HG03097 (cell line): ENCODE measurements around the gene NDUFA11.
A peak's percentile ranks its signal among the peaks of the same experiment; 100 is the strongest.

Experiments
- ATAC-seq: cut with Tn5 transposase; IDR thresholded peaks from one replicate; pipeline ENCODE4 v1.9.1; 2021; ENCODE audit not compliant: unreplicated experiment, low FRiP score

NDUFA11 gene

DNA sequence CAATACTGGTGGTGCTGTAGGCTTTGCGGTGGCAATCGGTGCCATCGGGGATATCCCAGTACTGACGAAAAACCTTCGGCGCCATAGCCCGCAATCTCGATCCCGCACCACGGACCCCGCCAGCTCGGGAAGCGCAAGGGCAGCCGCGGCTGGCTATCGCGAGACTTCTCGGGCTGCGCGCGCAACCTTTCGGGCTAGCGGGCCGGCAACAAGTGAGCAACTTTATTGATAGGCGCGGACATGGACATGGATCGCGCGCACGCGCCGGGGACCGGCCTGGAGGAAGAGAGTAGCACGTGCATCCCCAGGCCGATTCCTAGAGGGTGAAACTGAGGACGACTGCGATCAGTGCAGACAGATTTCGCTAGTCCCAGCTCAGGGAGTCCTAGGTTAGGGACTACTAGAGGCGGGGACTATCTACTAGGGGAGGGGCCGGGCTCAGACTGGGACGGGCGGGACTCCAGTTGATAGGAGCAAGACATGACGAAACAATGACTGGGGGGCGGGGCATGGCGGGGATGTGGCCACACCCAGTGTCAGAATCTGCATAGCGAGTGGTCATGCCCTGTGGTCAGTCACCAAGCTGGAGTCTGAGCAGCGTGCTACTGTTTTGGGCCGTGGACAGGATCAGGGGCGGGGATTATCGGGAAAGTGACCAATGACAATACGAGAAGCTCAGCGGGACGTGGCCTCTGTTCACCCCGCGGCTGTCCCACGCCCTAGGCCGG is at the start of gene NDUFA11:
Gene NDUFA11, minus strand, starts transcription at position 167 of the 728 bp plus-strand sequence. Its CDS starts 82 bp downstream, at position 85.
- ATAC-seq: peak; percentile 37

DNA sequence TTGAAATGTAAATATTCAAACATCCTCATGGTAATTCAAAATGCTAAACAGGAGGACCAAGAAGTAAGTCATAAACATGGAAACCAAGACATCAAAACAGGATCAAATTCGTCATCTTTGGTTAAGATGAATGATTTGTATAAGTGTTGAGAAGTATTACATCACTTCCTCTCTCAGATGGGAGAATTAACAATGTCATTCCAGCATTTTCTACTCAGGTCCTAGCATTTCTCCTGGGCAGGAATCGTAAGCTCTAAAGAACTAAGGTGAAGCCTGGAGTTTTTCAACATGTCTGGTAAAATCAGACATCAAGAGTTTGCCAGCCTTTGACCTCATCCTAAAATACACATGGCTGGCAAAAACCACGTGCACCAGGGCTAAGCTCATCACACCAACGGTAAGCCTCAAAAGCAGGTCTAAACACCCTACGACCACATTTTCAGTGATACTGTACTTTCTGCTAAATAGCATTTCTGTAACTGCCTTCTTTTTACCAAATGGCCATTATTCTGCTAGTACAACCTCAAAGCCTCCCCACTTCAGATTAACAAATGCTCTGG is 49.5 kb upstream of the NDUFA11 start:
- ATAC-seq: no peak

DNA sequence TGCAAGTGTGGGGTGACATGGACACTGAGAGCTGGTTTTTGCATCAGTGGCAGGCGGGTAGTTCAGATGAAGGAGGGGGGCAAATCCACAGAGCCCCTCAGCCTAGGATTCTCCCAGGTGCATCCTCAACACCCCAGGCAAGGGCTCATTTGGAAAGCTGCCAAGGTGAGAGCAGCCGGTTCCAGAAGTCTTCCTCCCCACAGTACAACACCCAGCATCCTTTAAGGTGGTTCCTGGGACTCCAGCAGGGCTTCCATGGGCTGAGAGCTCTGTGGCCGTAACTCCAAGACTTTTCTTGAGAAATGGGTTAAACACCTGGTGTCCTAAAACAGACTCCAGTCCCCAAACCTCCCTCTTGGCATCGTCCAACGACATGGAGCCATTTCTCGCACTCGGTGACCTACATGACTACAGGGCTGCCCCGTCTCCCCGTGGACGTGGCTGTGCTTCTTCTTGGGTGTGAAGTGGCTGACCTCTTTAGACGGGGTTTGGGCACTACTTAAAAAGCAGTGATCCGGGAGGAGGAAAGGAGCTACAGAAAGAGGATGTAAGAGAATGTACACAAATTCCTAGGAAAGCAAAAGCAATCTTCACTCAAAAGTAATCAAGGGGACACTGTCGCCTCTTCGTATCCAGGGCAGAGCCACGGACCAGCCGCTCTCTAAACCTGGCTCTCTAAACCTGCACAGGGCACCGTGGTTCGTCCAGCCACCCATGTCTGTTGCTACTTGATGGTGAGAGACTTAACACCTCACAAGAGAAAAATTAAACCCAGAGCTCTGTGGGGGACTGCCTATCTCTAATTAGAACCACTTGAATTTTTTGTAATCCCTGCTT is 48.8 kb upstream of the NDUFA11 start:
- ATAC-seq: no peak

DNA sequence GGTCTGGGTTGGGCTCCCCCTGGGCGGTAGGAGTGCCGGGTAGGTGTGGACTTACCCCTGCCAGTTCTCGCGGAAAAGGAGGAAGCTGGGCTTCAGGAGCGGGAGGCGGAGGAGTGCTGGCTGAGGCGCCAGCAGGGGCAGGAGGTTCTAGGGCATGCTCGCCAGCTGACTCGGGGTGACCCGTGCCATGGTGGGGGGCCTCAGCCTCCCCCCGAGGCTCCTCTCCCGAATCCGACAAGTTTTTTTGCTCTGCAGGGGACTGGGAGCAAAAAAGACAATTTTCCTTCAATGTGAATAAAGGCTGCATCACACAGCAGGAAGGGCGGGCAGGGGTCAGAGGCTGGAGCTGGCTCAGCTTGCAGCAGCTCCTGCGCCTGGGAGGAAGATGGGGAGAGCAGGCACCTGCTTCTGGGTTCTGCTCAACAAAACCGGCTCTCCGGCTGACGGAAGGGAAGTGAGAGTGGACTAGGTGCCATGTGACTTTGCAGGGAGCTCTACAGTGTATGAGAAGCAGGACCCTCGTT is 47.8 kb upstream of the NDUFA11 start:
- no peak for ATAC-seq

DNA sequence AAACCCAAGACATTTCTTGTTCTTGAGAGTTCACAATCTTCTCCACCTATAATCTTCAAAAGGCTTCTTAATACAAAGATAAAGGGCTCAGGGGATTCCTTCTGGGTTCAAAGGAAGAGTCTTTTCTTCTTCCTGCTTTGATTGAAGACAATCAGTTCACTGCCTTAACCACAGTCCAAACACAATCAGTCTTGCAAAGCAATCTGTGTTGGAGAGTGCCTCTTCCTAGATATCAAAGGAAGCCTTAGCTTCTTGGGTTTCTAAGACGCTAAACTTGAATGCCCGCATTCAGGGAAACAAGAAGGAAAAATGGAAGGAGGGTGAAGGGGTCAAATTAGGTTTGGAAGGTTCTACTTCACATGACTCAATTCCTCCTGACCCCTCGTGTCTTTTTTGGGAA is 47.2 kb upstream of the NDUFA11 start:
- no peak for ATAC-seq

DNA sequence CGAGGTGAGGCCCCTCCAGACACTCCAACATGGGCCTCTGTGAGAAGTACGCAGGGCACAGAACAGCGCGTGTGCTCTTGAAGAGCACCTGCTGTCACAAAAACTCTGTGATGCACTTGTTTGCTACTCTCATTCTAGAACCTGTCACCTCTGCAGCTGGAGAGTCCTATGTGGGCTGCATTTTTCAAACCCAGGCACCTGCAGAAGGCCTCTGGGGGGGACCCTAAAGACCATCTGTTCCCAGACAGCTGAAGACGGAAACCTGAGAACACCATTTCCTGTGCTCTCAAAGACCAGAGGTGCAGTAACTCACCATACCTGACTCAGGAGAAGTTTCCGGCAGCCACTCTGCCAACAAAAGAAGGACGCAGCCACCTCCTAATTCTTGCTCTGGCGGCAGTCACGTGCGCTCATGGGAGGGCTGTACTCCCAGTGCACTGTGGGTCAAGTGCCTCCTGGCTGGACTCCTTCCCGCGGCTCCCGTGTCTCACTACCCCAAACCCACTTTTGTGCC is 46.3 kb upstream of the NDUFA11 start:
- ATAC-seq: no peak

DNA sequence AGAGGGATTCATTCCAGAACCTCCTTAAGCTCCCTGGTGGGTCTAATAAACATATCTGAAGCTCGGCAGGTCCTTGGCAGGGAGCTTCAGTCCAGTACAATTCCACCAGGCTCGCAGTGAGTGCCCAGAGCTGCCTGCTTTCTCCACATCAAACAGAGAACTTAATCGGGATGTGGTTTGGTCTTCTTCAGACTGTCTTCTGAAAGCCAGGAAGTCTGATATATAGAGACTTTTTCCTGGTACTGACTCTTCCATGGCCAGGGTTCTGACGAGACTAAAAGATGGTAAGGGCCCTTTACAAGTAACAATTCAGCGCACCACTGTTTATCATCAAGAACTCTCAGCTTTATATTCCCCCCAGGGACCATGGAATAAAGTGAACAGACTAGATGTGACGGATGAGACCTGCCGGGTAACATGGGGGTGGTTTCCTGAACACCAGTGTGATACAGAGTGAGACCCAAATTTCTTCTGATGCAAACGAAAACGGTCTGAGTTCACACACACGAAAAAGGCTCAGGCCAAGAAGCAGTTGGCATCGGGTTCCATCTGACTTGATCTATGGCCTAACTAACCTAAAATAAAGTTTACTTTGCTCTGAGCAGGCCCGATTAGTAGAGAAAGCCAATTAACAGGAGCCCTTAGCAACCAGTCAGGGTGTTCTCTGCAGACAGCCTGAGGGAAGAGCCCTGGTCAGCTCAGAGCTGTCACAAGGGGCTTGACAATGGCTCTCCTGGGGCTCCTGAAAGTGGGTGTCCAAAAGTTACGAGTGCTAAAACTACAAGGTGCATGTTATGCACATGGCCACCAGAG is 45.4 kb upstream of the NDUFA11 start:
- no peak for ATAC-seq

DNA sequence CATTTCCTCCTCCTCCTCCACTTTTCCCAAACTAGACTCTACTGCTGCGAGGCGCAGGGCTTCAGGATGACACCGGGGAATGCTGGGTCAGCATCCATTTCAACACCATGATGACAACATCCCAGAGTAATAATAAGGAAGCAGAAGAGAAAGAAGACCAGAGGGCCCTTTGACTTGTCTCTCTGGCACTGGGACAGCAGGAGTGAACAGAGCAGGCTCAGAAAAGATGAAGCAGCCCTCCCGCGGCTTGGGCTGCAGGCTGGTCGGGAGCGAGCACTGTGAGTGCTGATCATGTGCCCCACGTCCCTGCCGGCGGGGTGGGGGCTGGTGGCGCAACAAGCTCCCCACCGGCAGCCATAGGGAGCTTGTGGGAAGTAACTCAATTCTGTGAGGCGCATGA is 43.8 kb upstream of the NDUFA11 start:
- no peak for ATAC-seq

DNA sequence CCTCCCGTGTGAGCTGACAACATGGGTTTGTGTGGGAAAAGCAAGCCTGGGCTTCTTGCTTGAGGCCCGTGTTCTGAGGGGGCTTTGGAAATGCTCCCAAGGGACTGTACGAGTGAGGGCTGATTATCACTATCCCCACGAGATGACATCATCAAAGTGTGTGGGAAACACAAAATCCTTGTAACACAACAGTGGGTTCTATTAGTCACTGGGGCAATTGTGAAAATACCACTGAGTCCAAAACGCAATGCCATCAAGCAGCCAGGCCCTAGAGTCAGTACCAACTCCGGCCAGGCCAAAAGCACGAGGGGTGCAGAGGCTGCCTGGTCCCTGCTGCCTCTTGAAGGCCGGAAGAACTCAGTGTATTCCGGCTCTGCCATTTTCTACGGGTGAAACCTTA is 40.0 kb upstream of the NDUFA11 start:
- no peak for ATAC-seq

DNA sequence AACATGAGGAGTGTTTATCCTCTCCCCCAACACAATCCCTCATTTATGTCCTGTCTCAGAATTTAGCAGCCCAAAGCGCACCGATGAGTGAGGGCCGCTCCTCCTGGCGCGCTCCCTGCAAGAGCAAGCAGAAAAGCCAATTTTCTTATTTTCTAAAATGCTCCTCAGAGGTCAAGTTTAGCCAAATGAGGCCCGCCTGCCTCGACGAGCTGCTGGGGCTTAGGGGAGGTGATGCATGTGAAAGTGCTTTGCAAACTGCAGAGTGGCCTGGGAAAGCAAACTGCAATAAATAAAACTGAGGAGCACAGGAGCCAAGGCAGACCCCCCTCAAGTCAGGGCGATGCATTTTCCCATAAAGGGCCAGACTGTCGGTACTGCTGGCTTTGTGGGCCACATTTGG is 39.5 kb upstream of the NDUFA11 start:
- ATAC-seq: no peak

DNA sequence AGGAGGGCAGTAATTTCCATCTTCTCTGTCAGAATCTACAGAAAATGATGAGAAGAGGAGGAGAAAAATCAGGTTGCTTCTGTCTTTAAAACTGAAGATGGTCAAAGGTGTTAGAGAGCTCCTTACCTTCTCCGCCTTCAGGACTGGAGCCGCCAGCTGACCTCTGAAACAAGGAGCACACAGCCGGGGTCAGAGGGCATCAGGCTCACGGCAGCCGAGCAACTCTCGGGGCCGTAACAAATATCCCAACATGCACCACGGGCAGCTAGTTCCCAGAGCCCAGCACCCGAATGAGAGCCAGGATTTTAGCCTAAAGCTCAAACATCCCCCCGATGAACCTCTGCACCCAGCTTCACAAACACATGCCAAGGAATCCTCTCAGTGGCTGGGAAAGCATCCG is 38.1 kb upstream of the NDUFA11 start:
- ATAC-seq: no peak

DNA sequence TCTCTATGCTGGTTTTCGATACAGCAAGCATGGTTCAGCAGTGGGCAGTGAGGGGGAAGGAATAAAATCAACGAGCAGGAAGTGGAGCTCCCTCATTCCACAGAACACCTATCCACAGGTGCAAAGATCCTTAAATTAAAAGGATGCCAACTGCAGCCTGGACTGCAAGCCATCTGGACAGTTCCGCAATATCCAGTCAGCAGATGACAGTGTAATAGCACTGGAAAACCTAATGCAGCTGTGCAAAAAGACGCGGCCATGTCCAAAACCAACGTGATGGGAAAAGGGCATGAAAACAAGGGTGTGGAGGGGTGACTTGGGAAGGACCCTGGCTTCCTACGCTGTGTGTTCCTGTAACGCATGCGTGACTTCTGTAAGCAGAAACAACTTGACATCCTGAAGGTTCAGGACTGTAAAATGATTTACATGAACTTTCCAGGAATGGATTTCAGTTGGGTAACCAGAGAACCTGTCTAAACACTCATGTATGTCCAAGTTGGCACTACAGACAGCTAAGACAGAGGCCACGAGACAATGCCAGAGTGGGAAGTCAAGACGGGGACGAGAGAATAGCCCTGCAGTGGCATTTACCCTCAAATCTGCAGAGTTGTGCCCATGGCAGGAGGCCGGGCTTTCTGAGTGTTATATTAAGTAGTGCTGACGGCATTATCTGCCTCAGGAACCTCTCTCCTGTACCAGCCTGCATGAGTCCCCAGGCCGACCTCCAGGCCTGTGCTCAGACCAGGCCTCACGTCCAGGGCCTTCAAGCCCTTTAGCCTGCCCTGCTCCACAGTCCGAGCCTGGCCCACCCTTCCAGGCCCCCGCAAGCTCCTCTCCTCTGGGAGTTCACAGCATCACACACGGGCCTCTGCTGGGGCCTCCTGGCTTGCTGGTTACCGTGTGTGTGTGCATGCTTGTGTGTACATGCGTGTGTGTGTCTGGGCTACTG is 36.9 kb upstream of the NDUFA11 start:
- no peak for ATAC-seq

DNA sequence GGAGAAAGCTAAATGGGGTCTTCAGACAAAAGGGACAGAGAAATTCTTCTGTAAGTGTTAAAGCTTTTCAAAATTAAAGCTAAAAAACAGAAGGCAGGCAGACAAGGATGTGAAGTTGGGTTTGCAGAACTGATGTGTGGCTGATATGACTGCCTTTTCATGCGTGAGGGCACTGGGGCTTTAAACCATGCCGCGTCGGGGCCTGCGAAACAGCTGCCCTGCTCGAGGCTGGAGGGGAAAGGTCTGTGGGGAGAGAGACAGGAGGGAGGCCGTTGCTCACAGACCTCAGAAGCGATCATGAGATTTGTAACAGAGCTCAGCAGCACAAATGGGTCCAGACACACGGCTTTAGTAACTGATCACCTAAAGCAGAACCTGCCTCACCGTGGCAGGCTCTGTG is 34.0 kb upstream of the NDUFA11 start:
- no peak for ATAC-seq

DNA sequence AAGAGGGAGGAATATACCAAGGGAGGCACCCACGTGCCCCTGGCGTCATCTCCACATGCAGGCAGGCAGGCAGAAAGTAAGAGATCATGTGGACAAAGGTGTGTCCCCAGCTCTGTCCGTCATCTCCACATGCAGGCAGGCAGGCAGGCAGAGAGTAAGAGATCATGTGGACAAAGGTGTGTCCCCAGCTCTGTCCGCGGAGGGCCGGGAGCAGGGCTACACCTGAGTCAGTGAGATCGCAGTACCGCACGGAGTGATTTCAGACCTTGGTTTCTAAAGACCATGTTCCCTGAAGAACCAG is 32.7 kb upstream of the NDUFA11 start:
- ATAC-seq: no peak

DNA sequence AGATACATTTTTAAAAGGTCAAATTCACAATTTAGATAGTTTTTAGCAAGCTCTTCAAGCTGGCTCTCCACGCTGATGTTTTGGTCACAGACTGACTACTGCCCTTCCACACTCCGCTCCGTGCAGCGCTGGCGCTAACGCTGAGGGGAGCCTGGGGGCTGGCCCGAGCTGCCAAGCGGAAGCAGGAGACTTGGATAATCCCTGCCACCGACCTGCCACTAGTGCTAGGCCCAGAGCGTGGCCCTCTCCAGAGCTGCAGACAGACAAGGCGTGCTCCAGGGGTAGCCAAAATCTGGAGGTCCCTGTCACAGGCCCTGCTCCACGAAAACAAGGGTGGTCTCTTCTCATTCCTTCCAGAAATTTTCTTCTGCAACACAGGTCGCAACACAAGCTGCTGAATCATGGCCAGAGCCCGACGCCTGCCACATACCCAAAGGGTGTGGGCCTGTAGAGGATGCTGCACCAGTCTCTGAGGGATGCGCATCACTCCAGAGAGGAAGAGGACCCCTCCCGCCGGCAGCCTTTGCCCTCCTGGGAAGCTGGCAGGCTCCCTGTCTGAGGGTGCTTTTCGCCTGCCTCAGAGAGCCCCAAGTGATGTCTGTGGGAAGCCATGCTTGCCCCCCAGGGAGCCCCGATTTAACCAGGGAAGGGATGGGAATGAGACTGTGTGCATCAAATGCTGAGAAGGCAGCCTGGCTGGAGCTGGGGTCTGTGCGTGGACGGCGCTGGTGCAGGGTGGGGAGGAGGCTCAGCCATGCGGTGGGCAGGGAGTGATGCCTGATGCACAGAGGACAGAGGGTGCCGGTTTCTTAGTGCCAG is 32.1 kb upstream of the NDUFA11 start:
- ATAC-seq: no peak

DNA sequence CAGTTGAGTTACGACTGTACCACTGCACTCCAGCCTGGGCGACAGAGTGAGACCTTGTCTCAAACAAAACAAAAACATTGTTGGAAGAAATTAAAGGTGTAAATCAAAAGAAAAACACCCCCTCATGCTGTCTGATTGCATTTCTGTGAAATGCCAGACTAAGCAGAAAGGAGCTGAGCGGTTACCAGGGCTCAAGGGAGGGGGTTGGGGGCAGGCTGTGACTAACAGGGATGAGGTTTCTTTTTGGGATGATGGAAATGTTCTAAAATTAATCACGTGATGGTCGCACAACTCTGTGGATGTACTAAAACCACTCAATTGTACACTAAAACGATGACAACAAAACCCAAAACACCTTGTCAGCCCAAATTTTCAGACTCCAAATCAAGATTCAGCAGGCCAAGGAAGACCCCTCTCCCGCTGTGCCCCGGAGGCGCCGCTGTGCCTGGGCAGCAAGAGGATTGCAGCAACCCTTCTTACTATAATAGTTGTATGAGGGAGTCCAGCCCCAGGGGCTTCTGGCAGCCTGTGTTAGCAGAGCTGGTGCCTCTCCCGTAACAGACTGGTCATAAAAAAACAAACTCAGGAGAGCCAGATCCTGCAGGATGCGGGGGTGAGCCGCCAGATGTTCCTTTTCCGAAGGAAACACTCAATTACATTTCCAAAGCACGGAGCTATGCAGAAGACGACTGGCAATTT is 31.3 kb upstream of the NDUFA11 start:
- no peak for ATAC-seq

DNA sequence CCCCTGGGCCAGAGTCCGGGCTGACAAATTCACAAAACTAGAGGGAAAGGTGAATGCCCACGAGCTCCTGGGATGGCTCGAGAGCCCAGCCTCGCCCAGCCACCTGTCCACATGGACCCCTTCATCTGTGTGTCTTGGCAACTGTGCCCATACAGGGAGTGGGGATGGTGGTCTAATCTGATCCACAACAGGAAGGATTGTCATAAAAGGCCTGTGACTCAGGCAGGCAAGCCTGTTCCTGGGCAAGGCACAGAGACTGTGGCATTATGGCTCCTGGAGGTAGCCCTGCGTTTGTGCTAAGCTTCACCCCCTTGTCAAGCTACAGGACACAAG is 30.4 kb upstream of the NDUFA11 start:
- ATAC-seq: no peak

DNA sequence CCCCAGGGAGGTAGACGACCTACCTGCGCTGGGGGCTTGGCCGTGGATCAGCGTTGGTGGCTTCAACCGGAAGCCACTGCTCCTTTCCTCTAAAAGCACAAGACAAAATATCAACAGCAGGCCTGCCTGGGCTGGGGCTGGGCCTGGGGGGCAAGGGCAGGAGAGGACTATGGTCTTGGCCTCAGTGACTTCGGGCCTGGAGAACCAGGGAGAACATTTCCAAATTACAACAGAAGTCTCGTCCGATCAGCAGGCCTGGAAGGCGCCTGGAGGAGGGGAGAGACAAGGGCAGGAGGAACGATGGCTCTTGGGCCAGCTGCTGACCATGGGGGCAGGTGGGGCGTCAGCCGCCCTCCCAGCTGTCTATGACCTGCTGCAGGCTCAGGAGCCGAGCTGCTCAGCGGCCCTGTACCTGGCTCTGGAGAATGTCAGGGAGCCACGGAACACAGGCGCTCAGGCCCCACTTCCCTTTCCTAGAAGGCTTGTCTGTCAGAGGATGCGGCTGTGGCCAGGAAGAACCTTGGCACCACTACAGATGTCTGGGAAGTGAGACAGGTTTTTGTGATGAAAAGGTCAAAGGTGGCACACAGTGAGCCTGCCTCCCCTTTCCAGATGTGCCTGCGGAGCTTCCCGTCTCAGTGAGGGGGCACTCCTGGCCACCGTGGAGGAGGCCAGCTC is 29.9 kb upstream of the NDUFA11 start:
- no peak for ATAC-seq
